ENCODE data around the gene BTNL9.
A peak's percentile ranks its signal among the peaks of the same experiment; 100 is the strongest.
"Not testable (repeated sequence)": the region's sequence is repeated elsewhere in the genome, so short reads cannot be mapped to it uniquely, and the experiment has no call there.

Gene BTNL9

DNA sequence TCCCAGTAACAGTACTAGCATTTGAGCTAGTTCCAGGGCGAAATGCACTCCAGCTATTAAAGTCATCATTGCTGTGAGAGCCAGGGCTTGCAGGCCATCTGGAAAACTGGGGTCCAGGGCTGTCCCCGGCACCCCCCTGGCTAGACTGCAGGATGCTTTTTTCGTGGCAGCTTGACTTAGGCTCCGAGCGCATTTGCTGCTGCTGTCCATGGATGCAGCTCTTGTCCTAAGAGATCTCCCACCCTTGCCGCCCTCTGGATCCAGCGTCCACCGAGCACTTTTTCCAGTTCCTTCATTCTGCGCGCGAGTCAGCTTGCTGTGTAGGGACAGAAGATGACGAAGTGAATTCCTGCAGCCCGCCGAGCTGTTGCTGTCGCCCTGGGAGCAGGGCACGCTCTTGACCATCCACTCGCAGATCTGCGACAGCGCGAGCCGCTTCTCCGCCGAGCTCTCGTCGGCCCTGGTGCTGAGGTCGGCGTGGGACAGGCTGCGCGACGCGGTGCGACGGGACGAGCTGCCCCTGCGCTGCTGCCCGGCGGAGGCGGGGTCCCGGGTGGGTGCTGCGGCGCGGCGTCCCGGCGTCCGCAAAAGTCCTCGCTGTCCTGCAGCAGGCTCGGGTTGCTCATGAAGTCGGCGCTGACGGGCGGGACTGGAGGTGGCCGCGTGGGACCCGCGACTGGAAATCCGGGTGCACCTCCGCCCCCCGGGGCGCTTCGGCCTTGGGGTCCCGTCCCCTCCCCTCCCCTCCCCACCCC lies 60.2 kb downstream of the BTNL9 start:
- intact Hi-C loops (cut with DNase I; ENCODE audit: low total_unique reads), result no loop called here
- no peaks in the 10 kb centered on the region for H3K36me3 ChIP-seq
- peaks cover 0 to 36% of the 10 kb centered on the region in 2 donors for H3K27me3 ChIP-seq
- H3K9me3 ChIP-seq, result no peaks in the 10 kb centered on the region
- peaks cover 0 to 6% (median 5%) of the 10 kb centered on the region in 4 donors for H3K4me1 ChIP-seq
- TF ChIP-seq, protein P1, sequence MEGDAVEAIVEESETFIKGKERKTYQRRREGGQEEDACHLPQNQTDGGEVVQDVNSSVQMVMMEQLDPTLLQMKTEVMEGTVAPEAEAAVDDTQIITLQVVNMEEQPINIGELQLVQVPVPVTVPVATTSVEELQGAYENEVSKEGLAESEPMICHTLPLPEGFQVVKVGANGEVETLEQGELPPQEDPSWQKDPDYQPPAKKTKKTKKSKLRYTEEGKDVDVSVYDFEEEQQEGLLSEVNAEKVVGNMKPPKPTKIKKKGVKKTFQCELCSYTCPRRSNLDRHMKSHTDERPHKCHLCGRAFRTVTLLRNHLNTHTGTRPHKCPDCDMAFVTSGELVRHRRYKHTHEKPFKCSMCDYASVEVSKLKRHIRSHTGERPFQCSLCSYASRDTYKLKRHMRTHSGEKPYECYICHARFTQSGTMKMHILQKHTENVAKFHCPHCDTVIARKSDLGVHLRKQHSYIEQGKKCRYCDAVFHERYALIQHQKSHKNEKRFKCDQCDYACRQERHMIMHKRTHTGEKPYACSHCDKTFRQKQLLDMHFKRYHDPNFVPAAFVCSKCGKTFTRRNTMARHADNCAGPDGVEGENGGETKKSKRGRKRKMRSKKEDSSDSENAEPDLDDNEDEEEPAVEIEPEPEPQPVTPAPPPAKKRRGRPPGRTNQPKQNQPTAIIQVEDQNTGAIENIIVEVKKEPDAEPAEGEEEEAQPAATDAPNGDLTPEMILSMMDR (IDR thresholded peaks at IDR 0.05), result no peak
- peak in 1 of 2 donors; percentile 58 for DNase-seq
- no peak overlapping the region for H3K27ac ChIP-seq
- H3K4me3 ChIP-seq, result no peak overlapping the region

DNA sequence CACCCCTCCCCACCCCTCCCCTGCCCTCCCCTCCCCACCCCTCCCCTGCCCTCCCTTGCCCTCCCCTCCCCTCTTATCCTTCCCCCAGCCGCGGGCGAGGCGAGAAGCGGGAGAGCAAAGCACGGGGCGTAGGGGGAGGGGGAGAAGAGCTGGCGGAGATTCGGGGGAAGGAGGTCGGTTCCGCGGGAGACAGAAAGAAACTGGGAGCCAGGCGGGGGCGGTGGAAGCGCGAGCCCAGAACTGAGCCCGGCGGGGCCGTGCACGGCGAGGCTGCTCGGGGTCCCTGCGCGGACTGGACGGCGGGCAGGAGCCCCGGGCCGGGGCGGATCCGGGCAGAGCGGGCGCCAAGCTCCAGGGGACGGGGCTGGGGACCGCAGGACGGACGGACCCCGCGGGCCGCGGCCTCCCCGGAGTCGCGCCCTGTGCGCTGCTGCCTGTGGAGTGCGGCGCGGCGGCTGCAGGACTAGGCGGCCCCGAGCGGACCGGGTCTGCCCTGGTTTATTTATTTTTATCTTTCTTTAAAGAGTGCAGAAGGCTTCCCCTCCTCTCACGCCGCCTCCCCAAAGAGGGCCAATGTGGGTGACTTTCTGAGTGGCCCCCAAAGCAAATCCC lies 61.1 kb downstream of the BTNL9 start:
- intact Hi-C loops (cut with DNase I; ENCODE audit: low total_unique reads); H3K9me3 ChIP-seq; H3K4me3 ChIP-seq; H3K27ac ChIP-seq; H3K4me1 ChIP-seq; DNase-seq; H3K36me3 ChIP-seq: not testable (repeated sequence)
- peaks cover 0 to 42% of the 10 kb centered on the region in 2 donors for H3K27me3 ChIP-seq

DNA sequence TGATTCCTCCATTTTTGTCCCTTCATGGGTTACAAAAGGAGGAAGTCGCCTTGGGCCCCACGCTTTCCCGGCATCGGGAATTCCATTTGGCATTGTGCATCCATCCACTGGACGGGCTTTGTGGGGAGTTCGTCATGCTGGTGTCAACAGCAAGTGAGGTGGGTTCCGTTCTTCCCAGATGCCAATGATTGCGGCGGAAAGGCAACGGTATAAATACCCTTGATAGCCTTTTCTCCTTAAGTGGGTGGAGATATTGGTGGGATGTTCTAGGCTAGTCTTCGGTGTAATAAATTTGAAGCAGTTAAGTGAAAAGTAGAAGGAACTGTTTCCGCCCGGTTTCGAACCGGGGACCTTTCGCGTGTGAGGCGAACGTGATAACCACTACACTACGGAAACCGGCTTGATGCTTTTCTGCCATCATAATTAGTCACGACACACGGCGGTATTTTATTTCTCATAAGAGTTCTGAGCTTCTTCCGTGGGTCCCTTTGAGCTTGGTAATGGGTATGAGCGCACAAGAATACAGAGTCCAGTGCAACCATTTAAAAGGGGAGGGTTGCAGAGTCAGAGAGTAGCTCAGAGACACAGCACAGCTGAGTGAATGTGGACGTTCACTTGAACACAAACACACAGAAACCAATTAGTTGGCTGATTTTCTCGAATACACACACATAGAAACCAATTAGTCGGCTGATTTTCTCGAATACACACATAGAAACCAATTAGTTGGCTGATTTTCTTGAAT lies 62.0 kb downstream of the BTNL9 start:
- intact Hi-C loops (cut with DNase I; ENCODE audit: low total_unique reads); H3K4me3 ChIP-seq; H3K27ac ChIP-seq; H3K9me3 ChIP-seq; H3K36me3 ChIP-seq; H3K4me1 ChIP-seq; DNase-seq: not testable (repeated sequence)
- peaks cover 0 to 50% of the 10 kb centered on the region in 2 donors for H3K27me3 ChIP-seq

DNA sequence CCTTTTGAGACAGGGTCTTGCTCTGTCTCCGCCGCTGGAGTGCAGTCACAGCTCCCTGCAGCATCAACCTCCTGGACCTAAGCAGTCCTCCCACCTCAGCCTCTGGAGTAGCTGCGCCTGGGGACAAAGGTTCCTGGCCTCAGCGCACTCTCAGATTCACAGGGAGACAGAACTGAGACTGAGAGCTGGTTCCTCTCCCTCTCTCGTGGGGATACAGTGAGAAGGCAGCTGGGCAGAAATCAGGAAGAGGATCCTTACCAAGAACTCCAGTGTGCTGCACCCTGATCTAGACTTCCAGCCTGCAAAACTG lies 64.1 kb downstream of the BTNL9 start:
- H3K27me3 ChIP-seq, result peaks cover 0 to 63% of the 10 kb centered on the region in 2 donors
- H3K36me3 ChIP-seq; H3K4me3 ChIP-seq; H3K27ac ChIP-seq; intact Hi-C loops (cut with DNase I; ENCODE audit: low total_unique reads); H3K4me1 ChIP-seq; H3K9me3 ChIP-seq: not testable (repeated sequence)
- peak in 1 of 2 donors; percentile 55 for DNase-seq

DNA sequence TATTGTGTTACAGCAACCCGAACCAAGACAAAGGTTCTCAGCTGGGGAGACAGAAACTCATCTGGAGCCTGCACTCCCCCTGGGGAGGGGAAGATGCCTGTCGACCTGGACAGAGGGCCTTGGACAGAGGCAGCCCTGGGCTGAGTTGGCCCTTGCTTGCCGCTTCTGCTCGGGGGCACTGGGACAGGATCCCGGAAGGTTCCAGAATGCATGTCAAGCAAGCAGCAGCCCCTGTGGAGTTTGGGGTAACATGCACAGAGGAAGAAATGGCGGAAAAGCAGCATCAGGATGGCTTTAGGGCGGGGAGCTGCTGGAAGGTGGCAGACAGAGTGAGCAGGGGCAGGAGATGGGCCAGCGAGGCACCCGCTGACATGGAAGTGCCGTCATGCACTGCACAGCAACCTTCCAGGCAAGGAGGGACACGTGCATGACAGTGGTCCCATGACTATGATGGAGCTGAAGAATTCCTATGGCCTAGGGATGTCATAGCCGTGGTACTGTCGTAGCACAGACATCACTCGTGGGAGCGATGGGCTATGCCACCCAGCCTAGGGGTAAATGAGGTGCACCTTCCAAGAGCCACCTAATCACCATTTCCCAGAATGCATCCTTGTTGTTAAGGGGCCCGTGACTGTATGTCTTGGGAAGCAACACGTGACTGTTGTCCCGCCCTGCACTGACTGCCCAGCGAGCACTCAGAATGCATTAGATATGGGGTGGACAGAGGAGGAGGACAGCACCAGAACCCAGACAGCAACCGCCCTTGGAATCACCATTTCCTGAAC lies 64.7 kb downstream of the BTNL9 start:
- H3K4me1 ChIP-seq; H3K36me3 ChIP-seq; H3K4me3 ChIP-seq; H3K27ac ChIP-seq; intact Hi-C loops (cut with DNase I; ENCODE audit: low total_unique reads); H3K9me3 ChIP-seq: not testable (repeated sequence)
- DNase-seq, result peak in 1 of 2 donors; percentile 32
- peaks cover 0 to 63% of the 10 kb centered on the region in 2 donors for H3K27me3 ChIP-seq

DNA sequence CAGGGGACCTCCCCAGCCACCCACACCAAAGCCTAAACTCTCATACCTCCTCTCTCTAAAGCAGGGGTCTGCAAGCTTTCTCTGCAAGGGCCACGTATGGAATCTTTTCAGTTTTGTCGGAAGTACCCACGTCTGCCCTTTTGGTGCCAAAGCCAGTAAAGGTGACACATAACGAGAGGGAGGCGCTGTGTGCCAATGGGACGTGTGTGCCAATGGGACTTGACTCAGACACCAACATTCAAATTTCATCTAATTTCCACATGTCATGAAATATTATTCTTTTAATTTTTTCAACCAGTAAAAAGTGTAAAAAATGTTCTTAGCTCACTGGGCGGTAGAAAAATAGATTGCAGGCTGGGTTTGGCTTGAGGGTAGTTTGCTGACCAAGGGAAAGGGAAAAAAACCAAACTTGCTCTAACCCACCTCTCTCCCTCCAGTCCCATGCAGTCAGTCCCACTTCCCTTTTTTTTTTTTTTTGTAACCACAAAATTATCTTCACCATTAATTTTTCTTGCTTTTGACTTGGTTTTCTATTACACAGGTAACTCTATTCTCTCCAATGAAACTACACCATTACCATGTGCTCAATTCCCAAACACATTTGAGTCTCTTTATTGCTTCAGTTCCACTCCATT lies 65.4 kb downstream of the BTNL9 start:
- Histone ChIP-seq H3K9me3 (no peaks in the 10 kb centered on the region), H3K27ac (no peak overlapping the region), H3K4me3 (no peak overlapping the region), H3K36me3 (no peaks in the 10 kb centered on the region), H3K4me1 (peaks cover 0 to under 1% (median under 1%) of the 10 kb centered on the region in 4 donors), H3K27me3 (peaks cover 0 to 63% of the 10 kb centered on the region in 2 donors)
- intact Hi-C loops (cut with DNase I; ENCODE audit: low total_unique reads), result no loop called here
- TF ChIP-seq, protein P1 (IDR thresholded peaks at IDR 0.05), result no peak
- DNase-seq, result no peak

DNA sequence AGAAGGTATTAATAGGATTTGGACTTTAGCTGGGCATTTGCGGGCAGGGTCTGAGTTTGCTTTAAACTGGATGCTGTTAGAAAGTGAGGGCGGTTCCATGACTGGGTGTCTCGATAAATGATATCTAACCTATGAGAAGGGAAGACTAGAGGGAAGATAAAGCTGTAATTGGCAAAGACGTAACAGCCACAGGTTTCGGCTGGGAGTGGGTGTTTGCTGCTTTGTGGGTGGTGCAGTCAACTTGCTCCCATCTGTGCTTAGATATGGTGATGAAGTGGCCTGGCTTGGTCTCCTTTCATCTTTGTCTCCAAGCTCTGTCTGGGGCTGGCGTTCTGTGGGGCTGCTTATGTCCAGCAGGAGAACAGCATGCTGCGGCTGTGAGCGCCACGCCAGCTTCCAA lies 67.6 kb downstream of the BTNL9 start:
- H3K36me3 ChIP-seq, result no peaks in the 10 kb centered on the region
- TF ChIP-seq, protein P1 (IDR thresholded peaks at IDR 0.05), result no peak
- H3K4me1 ChIP-seq, result no peaks in the 10 kb centered on the region
- DNase-seq, result no peak
- no peak overlapping the region for H3K27ac ChIP-seq
- intact Hi-C loops (cut with DNase I; ENCODE audit: low total_unique reads), result no loop called here
- H3K27me3 ChIP-seq, result peaks cover 0 to 76% of the 10 kb centered on the region in 2 donors
- H3K9me3 ChIP-seq, result no peaks in the 10 kb centered on the region
- H3K4me3 ChIP-seq, result no peak overlapping the region
